IPS-NIHi7 (cell line): ENCODE data around the gene GCLC.
"Not testable (repeated sequence)": the region's sequence is repeated elsewhere in the genome, so short reads cannot be mapped to it uniquely, and the experiment has no call there.

Experiments
- DNase-seq: peaks from one replicate; pipeline ENCODE4 v3.0.0; 2012; ENCODE audit warnings: mixed read lengths; ENCODE audit errors: extremely low spot score

GCLC gene

DNA sequence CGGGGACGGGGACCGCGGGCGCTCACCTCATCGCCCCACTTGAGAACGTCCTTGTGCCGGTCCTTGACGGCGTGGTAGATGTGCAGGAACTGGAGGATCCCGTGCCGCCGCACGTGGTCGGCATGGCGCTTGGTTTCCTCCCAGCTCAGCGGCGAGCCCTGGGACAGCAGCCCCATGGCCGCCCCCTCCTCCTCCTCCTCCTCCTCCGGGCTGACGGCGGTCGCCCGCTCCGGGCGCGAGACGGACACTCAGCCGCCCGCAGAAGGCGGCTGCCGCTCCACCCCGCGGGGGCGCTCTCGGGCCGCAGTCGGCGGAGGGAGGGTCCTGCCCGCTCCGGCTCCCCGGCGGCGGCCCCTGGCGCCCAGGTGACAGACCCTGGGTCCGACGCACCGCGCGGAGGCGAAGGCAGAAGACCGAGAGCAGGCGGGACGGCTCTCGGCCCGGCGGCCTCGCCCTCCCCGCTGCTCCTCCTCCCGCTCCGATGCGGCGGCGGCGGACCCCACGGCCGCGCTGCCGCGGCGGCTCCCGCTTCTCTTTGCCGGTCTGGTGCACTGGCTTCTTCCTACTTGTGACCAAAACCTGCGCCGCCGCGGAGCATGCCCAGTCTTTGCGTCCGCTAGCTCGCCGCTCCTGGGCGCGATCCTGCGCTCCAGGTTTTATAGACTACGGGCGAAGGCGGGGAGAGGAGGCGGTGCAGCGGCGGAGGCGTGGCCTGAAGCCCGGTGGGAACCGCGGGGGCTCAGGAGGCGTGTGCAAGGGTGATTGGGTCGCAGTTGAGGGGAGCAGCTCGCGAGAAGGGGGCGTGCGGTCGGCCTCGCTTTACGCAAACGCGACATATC, at the start of gene GCLC:
Gene GCLC, minus strand, starts transcription at position 632 of the 839 bp plus-strand sequence. Its CDS starts 456 bp downstream, at position 176.
- DNase-seq = peak; percentile 89

DNA sequence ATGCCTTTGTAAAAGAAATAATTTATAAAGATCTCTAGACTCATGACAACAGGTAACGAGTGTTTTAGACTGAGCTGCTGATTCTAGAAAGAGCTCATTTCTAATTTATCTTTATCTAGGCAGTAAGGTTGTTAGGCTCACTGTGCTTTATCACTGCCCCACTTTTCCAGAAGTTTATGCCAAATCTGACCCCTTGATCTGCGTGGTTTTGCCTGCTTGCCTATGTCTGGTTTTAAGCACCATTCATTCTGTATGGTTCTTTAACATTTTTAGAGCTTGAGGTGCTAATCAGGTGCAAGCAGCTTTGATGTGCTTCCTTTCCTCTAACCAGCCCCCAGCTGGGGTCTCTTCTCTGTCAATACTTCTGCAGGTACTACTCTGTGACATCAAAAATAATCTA, 49.7 kb upstream of the GCLC start:
- DNase-seq = no peak

DNA sequence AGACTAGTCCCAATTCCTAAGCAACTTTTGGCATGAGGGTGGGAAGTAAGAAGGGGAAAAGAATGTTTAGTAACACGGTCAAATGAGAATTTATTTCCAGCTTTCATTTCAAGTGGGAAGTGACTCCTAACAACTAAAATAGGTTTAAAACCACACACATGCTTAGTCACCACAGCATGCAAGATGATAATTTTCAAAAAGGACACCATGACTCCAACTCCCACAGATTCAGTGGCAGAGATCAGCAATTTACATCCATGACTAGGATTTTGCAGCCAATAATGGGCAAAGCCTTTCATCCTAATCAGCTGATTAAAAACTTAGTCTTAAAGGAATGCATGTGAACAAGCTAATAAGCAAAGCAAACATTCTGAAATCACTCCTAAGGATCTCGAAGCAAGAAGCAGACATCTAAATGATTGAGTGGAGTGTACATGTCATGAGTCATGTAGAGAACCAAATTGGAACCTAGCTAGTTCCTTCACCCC, 48.1 kb upstream of the GCLC start:
- no peak for DNase-seq

DNA sequence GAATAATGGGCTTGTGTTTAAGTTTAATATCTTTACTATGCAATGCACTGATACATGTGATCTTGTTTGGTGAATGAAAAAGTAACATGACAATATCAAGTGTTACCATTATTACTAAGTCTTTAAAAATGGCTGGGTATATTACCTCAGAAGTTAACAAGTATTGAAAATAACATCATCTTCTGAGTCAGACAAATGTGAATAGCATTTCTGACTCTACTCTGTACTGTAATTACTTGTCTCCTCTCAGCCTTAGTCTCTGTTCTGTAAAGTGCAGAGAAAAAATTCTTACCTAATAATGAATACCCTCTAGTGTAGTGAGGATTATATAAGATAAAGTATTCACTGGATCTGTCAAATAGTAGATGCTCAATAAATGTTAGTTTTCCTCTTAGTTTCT, 47.0 kb upstream of the GCLC start:
- no peak for DNase-seq

DNA sequence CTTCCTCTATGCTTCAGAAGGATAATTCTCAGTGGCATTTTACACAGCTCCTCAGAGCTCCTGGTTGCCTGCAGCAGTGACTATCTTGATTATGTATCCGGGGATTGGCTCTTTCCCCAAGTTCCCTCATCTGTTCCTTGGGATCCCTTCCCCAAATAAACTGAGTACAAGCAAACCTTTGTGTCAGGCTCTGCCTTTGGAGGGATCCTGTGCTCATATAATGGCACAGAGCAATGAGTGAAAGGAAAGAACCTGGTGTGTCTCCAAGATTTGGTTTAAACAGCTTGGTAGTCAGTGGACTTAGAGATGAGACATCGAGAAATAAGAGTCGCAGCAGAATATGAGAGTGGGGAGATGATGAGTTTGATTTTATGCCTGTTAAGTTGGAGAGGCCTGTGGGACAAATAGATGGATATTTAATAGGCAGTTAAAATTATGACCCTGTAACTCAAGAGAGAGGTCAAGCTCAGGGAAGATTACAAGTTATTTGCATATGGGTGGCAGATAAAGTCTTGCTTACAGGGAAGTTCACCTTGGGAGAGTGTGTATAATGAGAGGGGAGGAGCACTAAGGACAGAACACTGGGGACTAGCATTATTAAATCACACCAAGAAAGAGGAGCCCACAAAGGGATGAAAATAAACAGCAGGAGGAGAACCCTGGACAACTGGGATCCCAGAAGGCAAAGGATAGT, 44.1 kb upstream of the GCLC start:
- no peak for DNase-seq

DNA sequence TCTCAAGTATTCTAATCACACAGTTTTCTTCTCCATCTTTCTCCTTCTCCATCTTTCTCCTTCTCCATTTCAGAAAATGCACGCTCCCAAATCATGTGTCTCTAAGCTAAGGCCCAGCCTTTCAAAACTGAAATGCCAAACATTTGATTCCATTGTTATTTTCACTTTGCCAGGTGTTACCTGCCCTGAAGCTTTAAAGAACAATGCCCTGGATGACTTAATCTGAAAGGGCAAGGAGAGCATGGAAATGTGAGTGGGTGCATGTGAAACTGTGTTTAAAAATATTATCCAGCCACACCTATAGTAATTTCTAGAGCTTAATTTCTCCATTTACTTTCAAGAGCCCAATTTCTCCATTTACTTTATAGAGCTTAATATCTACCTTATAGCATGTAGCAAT, 42.4 kb upstream of the GCLC start:
- no peak for DNase-seq

DNA sequence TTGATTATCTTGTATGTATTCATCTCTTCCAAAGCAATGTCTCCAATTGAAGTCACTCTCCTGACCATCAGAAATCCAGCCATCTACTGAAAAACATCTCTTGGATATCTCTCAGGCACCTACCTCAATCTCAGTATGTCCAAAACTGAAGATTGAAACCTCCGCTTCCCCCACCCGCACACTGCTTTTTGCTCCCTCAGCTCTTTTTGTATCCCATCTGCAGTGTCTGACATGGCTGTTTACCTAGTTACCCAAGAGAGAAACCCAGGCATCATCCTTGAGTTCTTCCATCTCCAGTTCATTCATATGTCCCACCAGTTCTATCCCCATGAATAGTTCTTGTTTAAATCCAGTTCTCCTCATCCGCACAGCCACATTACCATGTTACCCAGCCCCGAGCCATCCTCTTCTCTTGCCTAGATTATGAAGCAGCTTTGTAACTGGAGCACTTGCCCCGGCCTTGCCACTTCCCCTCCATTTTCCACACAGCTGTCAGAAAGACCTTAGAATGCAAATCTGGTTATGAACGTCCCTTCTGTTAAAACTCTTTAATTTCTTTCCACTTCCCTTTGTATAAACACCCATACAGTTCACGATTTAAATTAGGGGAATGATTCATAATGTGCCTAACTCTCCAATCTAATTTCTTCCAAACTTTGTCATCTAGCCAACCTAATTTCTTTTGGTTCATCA, 40.5 kb upstream of the GCLC start:
- no peak for DNase-seq

DNA sequence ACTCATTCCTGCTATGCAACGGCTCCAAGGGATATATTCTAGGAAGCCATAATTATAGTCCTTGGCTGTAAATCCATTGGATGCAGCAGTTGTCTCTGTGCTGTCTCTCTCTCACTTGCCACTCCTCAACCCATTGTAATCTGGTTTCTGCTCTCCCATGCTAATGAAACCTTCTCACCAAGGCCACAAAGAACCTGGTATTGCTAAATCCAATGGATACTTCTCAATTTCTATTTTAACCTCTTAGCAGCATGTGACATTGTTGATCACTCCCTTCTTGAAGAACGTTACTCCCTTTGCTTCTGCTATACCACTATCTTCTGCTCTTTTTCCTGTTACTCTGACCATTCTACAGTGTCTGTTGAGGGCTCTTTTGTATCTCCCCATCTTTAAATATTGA, 39.8 kb upstream of the GCLC start:
- DNase-seq = no peak

DNA sequence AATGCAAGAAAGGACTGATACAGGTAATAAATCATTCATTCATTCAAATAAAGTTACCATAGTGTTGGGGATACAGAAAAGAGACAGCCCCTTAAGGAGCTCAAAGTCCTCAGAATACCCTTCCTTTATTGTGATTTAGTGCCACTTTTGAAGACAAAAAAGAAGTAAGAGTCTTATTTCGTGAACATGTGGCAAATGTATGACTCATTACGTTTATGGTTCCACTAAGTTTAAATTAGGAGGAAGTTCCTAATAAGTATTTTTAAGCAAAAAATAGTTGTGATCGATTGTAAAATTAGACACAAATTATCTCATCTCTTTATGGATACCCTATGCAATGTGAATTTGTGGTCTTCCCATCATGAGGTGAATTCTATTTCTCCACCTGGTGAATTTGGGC, 38.5 kb upstream of the GCLC start:
- no peak for DNase-seq

DNA sequence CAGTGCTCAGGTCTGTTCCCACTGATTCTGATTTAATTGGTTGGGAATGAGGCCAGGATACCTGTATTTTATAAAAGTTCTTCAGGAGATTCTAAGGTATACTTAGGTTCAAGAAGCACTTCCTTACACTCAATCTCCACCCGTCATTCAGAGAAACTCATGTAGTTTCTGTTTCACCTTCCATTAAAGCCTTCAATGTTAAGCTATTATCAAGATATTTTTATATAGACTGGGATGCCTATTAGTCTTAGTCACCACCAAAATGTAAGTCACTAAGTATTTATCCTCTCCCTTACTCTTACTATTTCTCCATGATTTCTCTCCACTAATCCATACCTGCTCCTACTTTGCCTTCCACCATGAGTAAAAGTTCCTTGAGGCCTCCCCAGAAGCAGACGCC, 38.1 kb upstream of the GCLC start:
- DNase-seq = no peak

DNA sequence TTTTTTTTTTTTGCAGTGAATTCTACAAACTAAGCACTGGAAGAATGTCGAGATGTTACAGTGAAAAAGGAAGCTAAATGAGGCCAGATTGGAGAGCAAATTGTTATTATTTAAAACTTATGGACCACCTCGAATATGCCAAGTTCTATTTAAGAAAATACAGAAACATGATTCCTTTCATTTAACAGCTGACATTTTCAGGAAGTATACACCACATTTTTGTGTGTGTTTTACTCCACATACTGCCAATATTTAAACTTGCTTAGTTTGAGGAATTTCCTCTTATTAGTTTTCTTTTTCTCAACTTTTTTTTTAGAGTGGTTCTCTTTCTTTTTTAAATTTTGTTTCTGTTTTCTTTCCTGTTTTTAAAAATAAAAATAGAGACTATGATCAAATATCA, 37.0 kb upstream of the GCLC start:
- DNase-seq = no peak

DNA sequence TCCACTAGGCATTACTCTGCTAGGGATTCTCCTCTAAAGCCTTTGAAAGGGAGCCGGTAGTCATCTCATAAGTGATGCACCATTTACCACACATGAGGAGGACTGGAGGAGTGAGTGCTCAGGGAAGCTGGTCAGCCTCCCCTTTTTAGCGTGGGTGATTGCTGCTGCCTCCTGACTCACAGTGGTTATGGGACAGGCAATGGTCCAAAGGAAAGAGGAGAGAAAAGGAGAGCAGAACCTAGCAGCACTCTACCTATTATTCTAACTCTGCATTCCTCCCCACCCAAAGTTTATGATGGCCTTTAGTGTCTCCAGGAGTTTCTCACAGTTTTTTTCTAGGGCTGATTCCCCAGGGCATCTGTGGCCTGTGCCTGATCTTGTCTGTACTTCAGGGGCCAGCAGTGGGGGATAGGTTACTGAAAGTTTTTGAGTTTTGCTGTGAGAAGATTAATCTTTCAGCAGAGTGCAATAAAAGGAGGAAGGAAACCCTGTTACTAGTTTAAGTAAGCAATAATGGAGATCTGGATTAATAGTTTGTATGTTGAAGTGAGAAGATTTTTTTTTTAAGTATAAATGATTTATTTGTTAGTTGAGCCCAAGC, 36.4 kb upstream of the GCLC start:
- DNase-seq = no peak

DNA sequence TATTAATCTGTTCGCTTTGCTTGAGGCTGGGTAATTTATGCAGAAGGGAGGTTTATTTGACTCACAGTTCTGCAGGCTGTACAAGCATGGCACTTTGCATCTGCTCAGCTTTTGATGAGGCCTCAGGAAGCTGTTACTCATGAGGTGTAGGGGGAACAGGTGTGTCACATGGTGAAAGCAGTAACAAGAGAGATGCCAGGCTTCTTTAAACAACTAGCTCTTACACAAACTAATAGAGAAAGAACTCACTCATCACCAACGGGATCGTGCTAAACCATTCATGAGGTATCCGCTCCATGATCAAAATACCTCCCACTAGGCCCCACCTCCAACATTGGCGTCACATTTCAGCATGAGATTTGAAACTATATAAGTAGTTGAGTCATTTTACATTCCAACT, 34.4 kb upstream of the GCLC start:
- DNase-seq = no peak

DNA sequence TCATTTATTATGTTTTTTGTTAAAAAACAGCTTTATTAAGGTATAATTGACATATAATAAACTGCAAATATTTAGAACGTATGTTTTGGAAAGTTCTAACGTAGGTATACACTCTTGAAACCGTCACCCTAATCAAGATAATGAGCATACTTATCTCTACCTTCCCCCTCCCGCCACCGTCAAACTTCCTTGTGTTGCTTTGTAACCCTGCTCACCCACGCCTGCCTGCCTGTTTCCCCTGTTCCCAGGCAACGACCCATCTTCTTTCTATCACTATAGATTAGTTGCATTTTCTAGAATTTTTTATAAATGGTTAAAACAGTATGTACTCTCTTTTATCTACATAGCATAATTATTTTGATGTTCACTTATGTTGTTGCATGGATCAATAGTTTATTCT, 33.5 kb upstream of the GCLC start:
- no peak for DNase-seq

DNA sequence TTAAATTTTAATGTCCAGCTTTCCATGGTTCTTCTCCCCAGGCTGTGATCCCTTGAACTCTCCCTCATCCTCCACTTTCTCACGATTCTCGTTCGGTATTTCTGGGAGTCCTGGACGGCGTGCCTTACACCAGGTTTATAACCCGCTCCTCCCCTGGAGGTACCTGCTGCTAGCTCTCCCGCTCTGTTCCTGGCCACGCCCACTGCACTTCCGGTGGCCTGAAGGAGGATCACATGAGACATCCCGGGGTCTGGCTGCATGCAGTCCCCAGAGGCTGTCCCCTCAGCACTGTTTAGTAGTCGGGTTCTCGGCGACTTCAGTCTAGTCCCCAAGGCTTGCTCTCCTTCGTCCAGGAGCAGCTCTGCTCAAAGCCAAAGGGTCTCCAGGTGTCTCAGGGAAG, 28.4 kb upstream of the GCLC start:
- peak; percentile 52 for DNase-seq

DNA sequence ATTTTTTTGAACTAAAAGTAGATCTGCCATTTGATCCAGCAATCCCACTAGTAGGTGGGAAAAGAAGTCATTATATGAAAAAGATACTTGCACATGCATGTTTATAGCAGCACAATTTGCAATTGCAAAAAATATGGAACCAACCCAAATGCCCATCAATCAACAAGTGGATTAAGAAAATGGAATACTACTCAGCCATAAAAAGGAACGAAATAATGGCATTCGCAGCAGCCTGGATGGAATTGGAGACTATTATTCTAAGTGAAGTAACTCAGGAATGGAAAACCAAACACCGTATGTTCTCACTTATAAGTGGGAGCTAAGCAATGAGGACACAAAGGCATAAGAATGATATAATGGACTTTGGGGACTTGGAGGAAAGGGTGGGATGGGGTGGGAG, 27.5 kb upstream of the GCLC start:
- not testable (repeated sequence) for DNase-seq

DNA sequence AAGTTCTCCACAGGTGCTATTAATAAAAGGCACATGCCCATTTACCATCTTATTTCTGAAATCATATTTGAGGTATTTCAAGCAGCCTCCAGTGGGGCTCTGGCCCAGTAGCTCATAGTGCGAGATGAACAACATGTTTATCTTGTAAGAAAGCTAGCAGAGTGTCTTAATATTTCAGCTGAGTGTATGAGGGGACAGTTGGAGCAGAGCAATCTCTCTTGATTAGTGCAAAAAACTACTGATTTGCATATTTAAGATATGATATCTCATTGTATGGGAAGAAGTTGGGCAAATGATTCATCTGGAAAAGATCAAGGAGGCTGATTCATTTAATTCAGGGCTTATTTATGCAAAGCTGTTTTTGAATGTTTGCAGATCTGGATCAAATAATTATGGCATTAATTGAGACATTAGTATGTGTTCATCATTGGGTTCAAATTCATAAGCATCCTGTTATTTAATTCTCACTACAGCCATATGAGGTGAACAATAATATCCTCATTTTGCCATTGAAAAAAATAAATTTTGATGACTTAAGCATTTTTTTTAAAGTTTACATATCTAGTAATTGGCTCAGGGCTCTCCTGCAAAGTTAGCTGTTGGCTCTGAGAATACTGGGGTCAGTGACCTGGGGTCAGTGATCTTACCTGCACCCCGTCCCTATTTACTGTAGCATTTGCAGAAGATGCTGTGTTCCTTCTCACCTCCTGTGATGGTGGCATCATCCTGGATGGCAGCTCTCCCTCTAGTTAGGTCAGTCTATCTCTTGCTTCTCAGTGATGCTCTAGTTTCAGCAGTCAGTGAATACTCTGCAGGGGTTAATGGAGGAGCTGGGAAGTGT, 24.1 kb upstream of the GCLC start:
- DNase-seq = no peak

DNA sequence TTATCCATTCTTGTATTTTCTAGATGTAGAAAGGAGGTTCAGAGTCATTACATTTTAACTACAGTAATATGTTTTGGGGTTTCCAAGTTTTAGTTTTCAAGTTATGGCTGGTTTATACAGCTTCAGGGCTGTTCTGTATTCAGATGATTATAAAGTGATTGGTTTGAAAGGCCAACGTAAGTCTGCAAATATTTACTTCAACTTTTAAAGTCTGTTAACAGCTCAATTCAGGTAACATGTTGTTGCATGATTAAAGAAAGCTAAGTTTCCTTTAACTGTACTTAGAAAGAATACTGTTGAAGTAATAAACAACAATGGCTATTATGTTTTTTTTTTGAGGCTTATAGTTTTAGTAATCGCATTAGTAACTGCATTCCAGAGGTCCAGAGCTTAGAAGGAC, 22.8 kb upstream of the GCLC start:
- DNase-seq = no peak

DNA sequence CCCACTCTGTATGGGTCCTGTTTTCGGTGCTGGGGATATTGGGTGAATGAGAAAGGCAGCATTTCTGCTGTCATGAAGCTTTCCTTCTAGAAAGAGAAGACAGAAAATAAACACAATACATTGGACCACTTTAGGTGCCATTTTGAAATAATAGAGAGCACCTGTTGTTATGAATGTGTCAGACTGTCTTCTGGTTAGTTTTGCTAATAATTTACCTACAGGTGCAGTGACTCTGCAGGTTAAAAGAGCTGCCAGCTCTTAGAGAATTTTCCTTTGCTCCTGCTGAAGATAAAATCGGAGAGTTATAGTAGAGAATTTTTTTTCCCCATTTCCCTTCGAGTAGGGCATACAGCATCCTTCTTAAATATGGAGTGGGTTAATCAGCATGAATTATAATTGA, 21.9 kb upstream of the GCLC start:
- no peak for DNase-seq

DNA sequence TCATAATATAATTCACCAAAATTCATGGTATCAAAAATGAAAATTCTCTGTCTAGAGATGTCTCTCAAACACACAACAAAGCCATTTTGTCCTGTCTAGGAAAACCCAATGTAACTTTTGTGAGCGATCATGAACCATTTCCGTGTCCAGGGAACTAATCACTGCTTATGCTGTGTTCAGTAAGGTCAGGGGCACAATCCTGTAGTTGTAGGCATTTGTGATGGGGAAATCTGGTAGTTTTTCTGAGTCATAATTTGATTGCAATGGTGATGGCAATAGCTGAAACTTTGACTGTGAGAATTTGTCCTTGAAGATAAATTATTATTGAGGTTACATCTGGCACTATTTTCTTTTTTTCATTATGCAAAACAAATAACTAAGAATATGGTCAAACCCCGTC, 21.0 kb upstream of the GCLC start:
- DNase-seq = no peak

DNA sequence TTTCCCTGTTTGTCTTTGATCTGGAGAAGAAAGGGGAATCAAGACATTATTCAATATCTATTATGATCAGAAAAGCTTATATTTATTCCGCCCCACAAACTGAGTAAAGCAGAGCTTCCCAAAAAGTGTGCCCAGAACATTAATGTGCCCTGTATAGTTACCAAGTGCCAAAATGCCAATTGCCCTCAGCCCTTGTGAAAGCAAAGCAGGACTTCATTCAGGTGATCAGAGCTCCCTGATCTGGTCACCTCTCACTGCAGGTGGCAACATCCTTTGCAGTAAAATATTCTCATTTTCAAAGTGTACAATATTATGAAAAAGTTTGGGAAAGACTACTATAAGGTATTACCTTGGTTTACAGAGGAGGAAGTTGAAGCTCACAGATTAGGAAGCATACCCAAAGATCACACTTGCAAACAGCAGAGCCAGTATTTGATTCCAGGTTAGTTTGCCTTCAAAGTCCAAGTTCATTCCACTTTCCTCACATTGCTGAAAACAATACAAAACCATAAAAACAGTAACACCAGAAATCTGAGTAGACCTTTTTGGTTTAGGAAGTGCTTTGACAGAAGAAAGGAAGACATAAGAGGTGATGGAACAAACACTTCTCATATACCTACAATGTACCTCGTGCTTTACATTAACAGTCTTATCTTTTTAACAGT, 19.6 kb upstream of the GCLC start:
- DNase-seq = no peak
